ENCODE measurements around the gene IBSP.

GRCh38 chr4:87853108-87853507, 53.8 kb downstream of the IBSP start:
- peak; percentile 63 for TF ChIP-seq CTCF (IDR thresholded peaks at IDR 0.05; ENCODE audit: low read depth, low read length, poor library complexity, severe bottlenecking)
- no peak for TF ChIP-seq EZH2phosphoT487 (IDR thresholded peaks at IDR 0.05; ENCODE audit: borderline replicate concordance, low read length)
